ENCODE measurements around the gene KRT5. TPM values are rescaled to one million over a fixed set of nuclear protein-coding genes. Genes with fewer than 3 reads are reported as not detected.

Gene KRT5
- total RNA-seq, 1 experiment from 2014 or later = 0.67 TPM

- Histone ChIP-seq H3K27ac (ENCODE audit: low read depth, low read length, poor library complexity, severe bottlenecking) (no peak overlapping the region), H3K9me3 (ENCODE audit: low read depth, low read length, poor library complexity, severe bottlenecking) (no peaks in the 10 kb centered on the region), H3K27me3 (replicated peaks; ENCODE audit: insufficient read depth, low read depth, low read length, poor library complexity) (no peaks in the 10 kb centered on the region), H3K4me1 (ENCODE audit: insufficient read depth, low read length, poor library complexity, severe bottlenecking) (peaks cover 14% of the 10 kb centered on the region), H3K4me3 (ENCODE audit: low read depth, low read length, poor library complexity, severe bottlenecking) (no peak overlapping the region), H3K36me3 (ENCODE audit: insufficient read depth, low read length, poor library complexity, severe bottlenecking) (no peaks in the 10 kb centered on the region)
- no peak for TF ChIP-seq CTCF (conservative IDR thresholded peaks at IDR 0.05; ENCODE audit: low read depth, low read length)
- no peak for TF ChIP-seq EZH2 (IDR thresholded peaks at IDR 0.05; ENCODE audit: borderline replicate concordance, low read depth, low read length, poor library complexity, severe bottlenecking)
- intact Hi-C loops (cut with micrococcal nuclease; ENCODE audit: unreplicated experiment) = no loop called here
- no peak for DNase-seq (ENCODE audit: low spot score)
- no TSS peak for BruUV-seq (replicated peaks)
- ChIA-PET CTCF (no interaction called here), POLR2A (ENCODE audit: low non-redundant PET) (no interaction called here)
These were observed 1.4 kb downstream of the KRT5 start for GRCh38 chr12:52518574-52519386.

GRCh38 chr12:52517888-52518287 is 2.3 kb downstream of the KRT5 start:
- CTCF ChIA-PET = no interaction called here
- intact Hi-C loops (cut with micrococcal nuclease; ENCODE audit: unreplicated experiment) = no loop called here

GRCh38 chr12:52517005-52517835 is 3.0 kb downstream of the KRT5 start:
- Histone ChIP-seq H3K4me3 (ENCODE audit: low read depth, low read length, poor library complexity, severe bottlenecking) (no peak overlapping the region), H3K36me3 (ENCODE audit: insufficient read depth, low read length, poor library complexity, severe bottlenecking) (no peaks in the 10 kb centered on the region), H3K4me1 (ENCODE audit: insufficient read depth, low read length, poor library complexity, severe bottlenecking) (peaks cover 3% of the 10 kb centered on the region), H3K27ac (ENCODE audit: low read depth, low read length, poor library complexity, severe bottlenecking) (no peak overlapping the region), H3K27me3 (replicated peaks; ENCODE audit: insufficient read depth, low read depth, low read length, poor library complexity) (no peaks in the 10 kb centered on the region), H3K9me3 (ENCODE audit: low read depth, low read length, poor library complexity, severe bottlenecking) (no peaks in the 10 kb centered on the region)
- intact Hi-C loops (cut with micrococcal nuclease; ENCODE audit: unreplicated experiment) = no loop called here
- no peak for DNase-seq (ENCODE audit: low spot score)
- CTCF ChIA-PET = no interaction called here
- BruUV-seq (replicated peaks) = no TSS peak
- TF ChIP-seq EZH2 (IDR thresholded peaks at IDR 0.05; ENCODE audit: borderline replicate concordance, low read depth, low read length, poor library complexity, severe bottlenecking) (no peak), CTCF (conservative IDR thresholded peaks at IDR 0.05; ENCODE audit: low read depth, low read length) (no peak)
- POLR2A ChIA-PET (ENCODE audit: low non-redundant PET) = no interaction called here

More at GRCh38 chr12:52517888-52518287, 2.3 kb downstream of the KRT5 start:
- no peaks in the 10 kb centered on the region for H3K36me3 ChIP-seq (ENCODE audit: insufficient read depth, low read length, poor library complexity, severe bottlenecking)
- H3K27ac ChIP-seq (ENCODE audit: low read depth, low read length, poor library complexity, severe bottlenecking) = no peak overlapping the region
- no peaks in the 10 kb centered on the region for H3K9me3 ChIP-seq (ENCODE audit: low read depth, low read length, poor library complexity, severe bottlenecking)
- TF ChIP-seq EZH2 (IDR thresholded peaks at IDR 0.05; ENCODE audit: borderline replicate concordance, low read depth, low read length, poor library complexity, severe bottlenecking) = no peak
- no peak for TF ChIP-seq CTCF (conservative IDR thresholded peaks at IDR 0.05; ENCODE audit: low read depth, low read length)
- peaks cover 10% of the 10 kb centered on the region for H3K4me1 ChIP-seq (ENCODE audit: insufficient read depth, low read length, poor library complexity, severe bottlenecking)
- no peak for DNase-seq (ENCODE audit: low spot score)
- no TSS peak for BruUV-seq (replicated peaks)
- POLR2A ChIA-PET (ENCODE audit: low non-redundant PET) = no interaction called here
- no peak overlapping the region for H3K4me3 ChIP-seq (ENCODE audit: low read depth, low read length, poor library complexity, severe bottlenecking)
- no peaks in the 10 kb centered on the region for H3K27me3 ChIP-seq (replicated peaks; ENCODE audit: insufficient read depth, low read depth, low read length, poor library complexity)

Measured in A673 (cell line).